ENCODE data around the gene WSB2.
"Not testable (repeated sequence)": the region's sequence is repeated elsewhere in the genome, so short reads cannot be mapped to it uniquely, and the experiment has no call there.

The WSB2 gene

GRCh38 chr12:118061011-118061872 lies at the start of gene WSB2:
Gene WSB2, minus strand, starts transcription at chr12:118061179. Its CDS starts 131 bp downstream, at chr12:118061048.
- peak; percentile 55 for DNase-seq (ENCODE audit: low read depth)

GRCh38 chr12:118109088-118109487 lies 48.1 kb upstream of the WSB2 start:
- DNase-seq (ENCODE audit: low read depth): no peak

DNA sequence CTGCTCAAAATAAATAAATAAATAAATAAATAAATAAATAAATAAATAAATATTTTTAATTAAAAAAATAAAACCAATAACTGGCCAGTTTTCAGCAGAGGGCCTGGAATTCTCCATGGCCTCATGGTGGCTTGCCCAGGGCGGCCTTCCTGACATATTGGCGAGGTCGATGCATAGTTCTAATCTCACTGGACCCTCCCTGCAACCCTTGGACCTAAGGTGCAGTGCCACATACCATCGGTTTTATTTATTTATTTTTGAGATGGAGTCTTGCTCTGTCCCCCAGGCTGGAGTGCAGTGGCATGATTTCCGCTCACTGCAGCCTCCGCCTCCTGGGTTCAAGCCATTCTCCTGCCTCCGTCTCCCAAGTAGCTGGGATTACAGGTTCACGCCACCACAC lies 46.7 kb upstream of the WSB2 start:
- DNase-seq (ENCODE audit: low read depth): no peak

GRCh38 chr12:118107011-118107410 lies 46.0 kb upstream of the WSB2 start:
- no peak for DNase-seq (ENCODE audit: low read depth)

DNA sequence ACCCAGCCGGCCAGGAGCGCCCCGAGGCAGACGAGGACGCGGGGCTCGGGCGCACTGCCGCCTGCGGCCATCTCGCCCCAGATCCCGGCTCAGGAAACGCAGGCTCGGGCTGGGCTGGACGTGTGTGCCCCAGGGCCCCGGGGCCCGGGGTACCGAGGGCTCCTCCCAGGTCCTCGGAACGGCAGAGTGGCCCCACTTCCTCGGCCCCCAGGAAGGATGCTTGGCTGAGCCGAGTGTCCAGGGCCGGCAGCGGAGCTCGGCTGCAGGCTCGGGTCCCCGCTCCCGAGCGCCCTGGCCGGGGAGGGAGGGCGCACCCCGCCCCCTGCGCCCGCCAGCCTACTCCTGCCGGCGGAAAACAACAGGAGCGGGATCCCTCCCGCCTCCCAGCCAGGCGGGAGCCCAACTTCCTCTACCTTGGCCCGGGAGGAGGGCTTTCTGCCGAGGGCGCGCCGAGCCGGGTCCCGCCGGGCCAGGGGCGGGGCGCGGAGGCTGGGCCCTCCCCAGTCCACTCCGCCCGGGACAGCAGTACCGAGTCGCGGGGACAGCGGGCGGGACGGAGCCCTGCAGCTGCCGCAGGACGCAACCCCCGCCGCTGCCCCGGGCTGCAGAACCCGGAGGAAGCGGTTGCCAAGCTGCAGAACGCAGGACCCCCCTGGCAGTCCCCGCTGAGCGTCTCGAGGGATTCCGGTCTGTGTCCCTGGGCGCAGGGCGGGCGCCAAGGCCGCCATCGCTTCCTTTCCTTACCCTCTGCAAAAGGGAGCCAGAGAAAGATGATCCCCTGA lies 42.8 kb upstream of the WSB2 start, which contains the start of gene VSIG10:
TSS of gene VSIG10 (minus strand) at position 411 of the 782 bp plus-strand sequence. CDS start at position 71, 340 bp downstream.
- DNase-seq (ENCODE audit: low read depth): peak; percentile 15

DNA sequence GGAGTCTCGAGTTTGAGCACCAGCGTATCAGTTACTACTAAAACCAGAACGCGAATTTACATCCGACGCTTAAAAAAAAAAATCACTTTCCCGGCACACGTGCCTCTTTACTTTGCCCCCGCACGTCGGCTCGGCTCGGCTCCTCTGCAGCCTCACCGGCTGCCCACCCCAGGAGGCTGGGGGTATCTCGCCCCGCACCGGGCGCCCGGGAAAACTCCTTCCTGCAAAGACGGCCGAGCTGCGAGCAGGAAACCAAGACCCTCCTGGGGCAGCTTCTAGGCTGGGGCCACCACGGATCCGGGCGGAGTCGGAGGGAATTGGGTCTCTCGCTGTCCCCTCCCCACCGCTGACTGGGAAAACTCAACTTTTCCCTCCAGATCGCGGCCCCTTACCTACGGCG lies 42.2 kb upstream of the WSB2 start:
- no peak for DNase-seq (ENCODE audit: low read depth)

DNA sequence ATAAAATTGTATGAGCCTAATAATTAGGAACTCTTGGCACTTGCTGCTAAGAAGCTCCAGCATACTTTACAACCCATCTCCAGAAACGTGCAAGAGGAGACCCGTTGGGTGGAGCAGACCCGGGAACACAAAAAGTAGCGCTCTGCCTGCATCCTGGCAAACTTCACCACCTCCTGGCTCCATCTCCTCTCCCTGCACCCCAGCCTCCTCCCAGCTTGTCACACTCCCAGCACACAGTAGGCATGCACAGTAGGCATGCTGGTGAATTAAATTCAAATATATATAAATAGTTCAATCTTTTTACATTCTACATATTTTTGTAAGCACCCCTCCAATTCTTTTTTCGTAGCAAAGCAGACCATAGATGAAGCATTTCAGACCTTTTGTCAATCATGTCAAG lies 41.6 kb upstream of the WSB2 start:
- no peak for DNase-seq (ENCODE audit: low read depth)

GRCh38 chr12:118102070-118102469 lies 41.1 kb upstream of the WSB2 start:
- DNase-seq (ENCODE audit: low read depth): no peak

DNA sequence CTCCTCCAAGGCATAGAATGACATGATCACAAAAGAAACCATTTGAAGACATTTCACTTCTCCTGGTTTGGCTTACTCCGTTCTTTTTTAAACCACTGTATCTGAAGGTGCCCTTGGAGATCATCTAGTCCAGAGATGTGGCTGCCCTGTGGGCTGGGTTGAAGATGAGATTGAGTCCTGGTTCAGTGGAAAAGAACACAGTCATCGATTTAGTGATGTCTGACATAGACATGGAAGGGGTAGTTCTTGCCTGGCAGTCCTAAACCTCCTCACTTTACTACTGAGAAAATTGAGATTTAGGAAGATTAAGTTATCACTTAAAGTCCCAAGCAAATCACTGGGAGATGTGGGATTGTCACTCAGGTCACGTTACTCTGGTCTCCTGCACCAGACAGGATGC lies 40.1 kb upstream of the WSB2 start:
- DNase-seq (ENCODE audit: low read depth): no peak

GRCh38 chr12:118098911-118099671 lies 38.1 kb upstream of the WSB2 start:
- no peak for DNase-seq (ENCODE audit: low read depth)

- no peak for DNase-seq (ENCODE audit: low read depth)
Observed at GRCh38 chr12:118098401-118098800, 37.4 kb upstream of the WSB2 start.

GRCh38 chr12:118094039-118094438 lies 33.1 kb upstream of the WSB2 start:
- no peak for DNase-seq (ENCODE audit: low read depth)

DNA sequence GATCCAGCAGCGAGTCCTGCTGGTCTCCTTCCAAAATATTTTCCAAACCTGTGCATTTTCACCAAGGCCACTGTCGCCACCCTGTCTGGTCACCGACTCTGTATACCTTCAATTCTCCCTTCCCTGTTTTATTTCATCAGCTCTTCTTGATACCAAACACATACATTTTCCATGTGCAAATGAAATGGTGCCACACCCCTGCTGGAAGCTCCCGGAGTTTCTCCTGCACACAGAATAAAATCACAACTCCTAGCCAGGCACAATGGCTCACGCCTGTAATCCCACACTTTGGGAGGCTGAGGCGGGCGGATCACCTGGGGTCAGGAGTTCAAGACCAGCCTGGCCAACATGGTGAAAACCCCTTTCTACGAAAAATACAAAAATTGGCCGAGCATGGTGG lies 28.8 kb upstream of the WSB2 start:
- DNase-seq (ENCODE audit: low read depth): no peak

DNA sequence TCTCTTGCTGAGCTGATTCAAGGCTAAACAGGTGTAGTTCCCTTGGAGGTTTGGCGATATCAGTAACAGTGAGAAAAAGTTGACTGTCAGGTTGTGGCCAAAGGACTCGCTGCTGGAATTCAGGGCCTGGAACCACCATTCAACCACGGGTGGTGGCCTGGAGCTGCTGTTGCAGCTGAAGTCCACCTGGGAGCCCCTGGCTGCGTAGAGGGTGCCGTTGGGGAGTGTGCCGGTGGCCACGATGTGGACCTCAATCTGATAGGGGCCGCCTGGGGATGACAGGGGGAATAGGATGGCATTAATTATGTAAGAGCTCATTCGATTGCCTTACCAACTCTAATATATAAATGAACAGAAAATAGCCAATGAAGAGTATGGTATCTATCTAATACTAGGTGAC lies 21.2 kb upstream of the WSB2 start:
- DNase-seq (ENCODE audit: low read depth): no peak

DNA sequence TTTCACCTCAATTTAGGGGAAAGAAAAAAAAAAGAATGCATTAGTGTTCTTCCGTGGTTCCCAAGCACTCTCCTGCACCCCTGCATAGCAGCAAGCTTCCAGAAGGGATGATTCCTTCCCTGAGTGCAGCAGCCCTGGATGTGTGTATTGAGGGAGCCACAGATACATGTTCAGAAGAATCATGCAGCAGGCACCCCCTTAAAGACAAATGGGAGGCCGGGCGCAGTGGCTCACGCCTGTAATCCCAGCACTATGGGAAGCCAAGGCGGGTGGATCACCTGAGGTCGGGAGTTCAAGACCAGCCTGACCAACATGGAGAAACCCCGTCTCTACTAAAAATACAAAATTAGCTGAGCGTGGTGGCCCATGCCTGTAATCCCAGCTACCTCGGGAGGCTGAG lies 20.5 kb upstream of the WSB2 start:
- not testable (repeated sequence) for DNase-seq (ENCODE audit: low read depth)

GRCh38 chr12:118073768-118074167 lies 12.8 kb upstream of the WSB2 start:
- no peak for DNase-seq (ENCODE audit: low read depth)

DNA sequence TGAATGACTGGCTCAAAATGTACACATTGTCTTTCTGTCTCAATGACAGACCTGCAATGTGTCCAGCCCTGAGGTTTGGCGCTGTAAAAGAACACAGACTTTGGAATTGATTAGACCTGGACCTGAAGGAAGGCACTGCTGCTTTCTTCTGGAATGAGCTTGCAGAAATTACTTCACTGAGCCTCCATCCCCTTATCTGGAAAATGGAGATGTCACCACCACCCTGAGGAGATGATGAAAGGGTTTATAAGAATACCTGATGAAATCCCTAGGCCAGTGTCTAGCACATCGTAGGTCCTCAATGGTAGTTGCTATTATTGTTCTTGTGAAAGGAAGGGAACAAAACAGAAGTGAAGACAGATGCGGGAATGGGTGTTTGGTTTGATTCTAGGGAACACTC lies 9.7 kb upstream of the WSB2 start:
- DNase-seq (ENCODE audit: low read depth): no peak

GRCh38 chr12:118068445-118068844 lies 7.5 kb upstream of the WSB2 start:
- no peak for DNase-seq (ENCODE audit: low read depth)

- no peak for DNase-seq (ENCODE audit: low read depth)
Observed at GRCh38 chr12:118065380-118065779, 4.4 kb upstream of the WSB2 start.

DNA sequence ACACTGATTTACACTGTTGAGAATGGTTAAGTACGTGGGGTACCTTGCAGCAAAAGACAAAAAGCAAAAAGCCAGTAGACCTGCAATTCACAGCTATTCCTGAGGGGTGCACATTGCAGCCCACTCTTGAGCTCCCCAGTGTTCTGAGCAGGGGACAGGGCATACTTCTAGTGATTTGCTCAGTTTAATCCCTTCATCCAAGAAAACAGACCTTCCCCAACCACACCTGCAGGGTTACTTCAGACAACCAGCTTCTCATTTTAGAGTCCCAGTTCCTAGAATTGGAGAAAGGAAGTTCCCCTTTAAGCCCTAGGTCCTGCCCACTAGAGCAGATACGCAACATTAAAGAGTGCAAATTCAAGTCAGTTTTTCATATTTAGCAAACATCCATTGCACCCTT lies 3.6 kb upstream of the WSB2 start:
- DNase-seq (ENCODE audit: low read depth): no peak

- DNase-seq (ENCODE audit: low read depth): no peak
Observed at GRCh38 chr12:118063576-118064391, 2.8 kb upstream of the WSB2 start.
